Ishikawa (cell line): ENCODE measurements around the gene TTC34.

ENCODE experiments used
- CEBPB ChIP-seq: IDR thresholded peaks from 2 replicates; pipeline ENCODE4 v1.6.1; 2012
- EP300 ChIP-seq: IDR thresholded peaks from 2 replicates; pipeline ENCODE4 v1.6.1; 2012; ENCODE audit warnings: borderline replicate concordance
- REST ChIP-seq: IDR thresholded peaks from 2 replicates; pipeline ENCODE4 v1.6.1; 2012; ENCODE audit warnings: low read depth, mild to moderate bottlenecking
- TEAD4 ChIP-seq: IDR thresholded peaks from 2 replicates; pipeline ENCODE4 v1.6.1; 2012
- USF1 ChIP-seq: IDR thresholded peaks from 2 replicates; pipeline ENCODE4 v1.6.1; 2012
- TF ChIP-seq, protein P1 (sequence below): IDR thresholded peaks from 2 replicates; pipeline ENCODE4 v1.6.1; 2012

DNA sequence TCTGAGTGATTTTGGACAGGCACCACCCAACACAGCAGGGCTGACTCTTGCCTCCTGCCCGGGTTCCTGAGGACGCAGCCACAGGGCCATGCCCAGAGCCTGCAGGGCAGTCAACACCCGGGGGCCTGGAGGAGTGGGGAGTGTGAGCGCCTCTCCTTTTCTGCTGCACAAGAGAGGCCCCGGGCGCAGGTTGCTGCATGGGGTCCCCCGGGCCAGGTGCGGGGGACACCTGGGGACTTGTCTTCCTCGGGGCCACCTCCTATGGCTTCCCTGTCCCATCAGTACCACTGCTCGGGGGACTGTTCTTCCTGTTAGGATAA, 6.9 kb upstream of the TTC34 start:
- no peak for TF ChIP-seq EP300
- no peak for TF ChIP-seq USF1
- TF ChIP-seq, protein P1, sequence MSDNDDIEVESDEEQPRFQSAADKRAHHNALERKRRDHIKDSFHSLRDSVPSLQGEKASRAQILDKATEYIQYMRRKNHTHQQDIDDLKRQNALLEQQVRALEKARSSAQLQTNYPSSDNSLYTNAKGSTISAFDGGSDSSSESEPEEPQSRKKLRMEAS = no peak
- no peak for TF ChIP-seq TEAD4
- TF ChIP-seq CEBPB = no peak
- no peak for TF ChIP-seq REST
